ENCODE results near the gene ICOS. TPM values are rescaled to one million over a fixed set of nuclear protein-coding genes. Genes with fewer than 3 reads are reported as not detected.

ICOS gene, protein sequence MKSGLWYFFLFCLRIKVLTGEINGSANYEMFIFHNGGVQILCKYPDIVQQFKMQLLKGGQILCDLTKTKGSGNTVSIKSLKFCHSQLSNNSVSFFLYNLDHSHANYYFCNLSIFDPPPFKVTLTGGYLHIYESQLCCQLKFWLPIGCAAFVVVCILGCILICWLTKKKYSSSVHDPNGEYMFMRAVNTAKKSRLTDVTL
- not detected in 5 replicates for total RNA-seq (2022; extraction: Qiagen RNA extraction; ENCODE audit: low read depth)

GRCh38 chr2:203936535-203936934, at the start of gene ICOS:
Gene ICOS, plus strand, starts transcription at chr2:203936763. Its CDS starts 52 bp downstream, at chr2:203936815.

Other genes starting within 250 kb of the ICOS start
- gene CD28, start 230.1 kb upstream of the ICOS start, total RNA-seq (2022; extraction: Qiagen RNA extraction; ENCODE audit: low read depth), result not detected in 5 replicates
- gene CTLA4, start 69.0 kb upstream of the ICOS start, total RNA-seq (2022; extraction: Qiagen RNA extraction; ENCODE audit: low read depth), result not detected in 5 replicates

All from A549 treated with RU486 at 1 μM for 4 hours (cell line).